Measurements from ENCODE around the gene GUSB. TPM values are rescaled to one million over a fixed set of nuclear protein-coding genes. Genes with fewer than 3 reads are reported as not detected.
"Not testable (repeated sequence)": the region's sequence is repeated elsewhere in the genome, so short reads cannot be mapped to it uniquely, and the experiment has no call there.

GUSB gene
- 33.0 and 33.7 TPM in 2 replicates for total RNA-seq (2014; rRNA removed; shearing (Covaris generic); ENCODE audit: low replicate concordance)

- peaks cover 32% of the 10 kb centered on the region for H3K79me2 ChIP-seq (ENCODE audit: low read length)
- 0 out of 2 replicates have a peak, but pooled peaks cover 3% of the 10 kb centered on the region for H4K20me1 ChIP-seq (ENCODE audit: insufficient read depth, low read depth, low read length)
- H3K9me3 ChIP-seq (ENCODE audit: low read length) = no peaks in the 10 kb centered on the region
- peaks cover 16% of the 10 kb centered on the region for H3K4me1 ChIP-seq (ENCODE audit: low read length)
- H3K36me3 ChIP-seq (ENCODE audit: insufficient read depth, low read length) = no peaks in the 10 kb centered on the region
- no peaks in the 10 kb centered on the region for H3K27me3 ChIP-seq (ENCODE audit: low read length)
- peak within 1 kb of the TSS; percentile 66 for H3K4me2 ChIP-seq (ENCODE audit: low read depth, low read length, poor library complexity, severe bottlenecking)
- H3K27ac ChIP-seq (ENCODE audit: low read length) = no peak within 1 kb of the TSS; the same call in 1 of the 2 replicates
- H3K9me2 ChIP-seq (replicated peaks; ENCODE audit: insufficient read depth, low read length) = no peaks in the 10 kb centered on the region
- peak within 1 kb of the TSS; percentile 95 for H3K9ac ChIP-seq (ENCODE audit: low read length)
- H3K4me3 ChIP-seq (ENCODE audit: low read length) = peak within 1 kb of the TSS; percentile 92
- H2AFZ ChIP-seq (ENCODE audit: low read length) = peak within 1 kb of the TSS; percentile 97
- DNase-seq = peak; percentile 97
These were observed at the start of gene GUSB for GRCh38 chr7:65981965-65982792. GUSB (minus strand) TSS chr7:65982213; CDS start chr7:65982183, 30 bp downstream.

GRCh38 chr7:66028342-66028741 is 46.3 kb upstream of the GUSB start:
- not testable (repeated sequence) for H3K4me1 ChIP-seq (ENCODE audit: low read length); DNase-seq; H3K4me2 ChIP-seq (ENCODE audit: low read depth, low read length, poor library complexity, severe bottlenecking); H3K27ac ChIP-seq (ENCODE audit: low read length); H3K27me3 ChIP-seq (ENCODE audit: low read length); H2AFZ ChIP-seq (ENCODE audit: low read length); H4K20me1 ChIP-seq (ENCODE audit: insufficient read depth, low read depth, low read length); H3K9me3 ChIP-seq (ENCODE audit: low read length); H3K9me2 ChIP-seq (replicated peaks; ENCODE audit: insufficient read depth, low read length); H3K4me3 ChIP-seq (ENCODE audit: low read length); H3K36me3 ChIP-seq (ENCODE audit: insufficient read depth, low read length); H3K9ac ChIP-seq (ENCODE audit: low read length); H3K79me2 ChIP-seq (ENCODE audit: low read length)

- no peaks in the 10 kb centered on the region for H4K20me1 ChIP-seq (ENCODE audit: insufficient read depth, low read depth, low read length)
- no peaks in the 10 kb centered on the region for H3K9me3 ChIP-seq (ENCODE audit: low read length)
- no peaks in the 10 kb centered on the region for H3K79me2 ChIP-seq (ENCODE audit: low read length)
- H3K36me3 ChIP-seq (ENCODE audit: insufficient read depth, low read length) = no peaks in the 10 kb centered on the region
- H3K9ac ChIP-seq (ENCODE audit: low read length) = no peak overlapping the region
- no peak overlapping the region for H3K4me3 ChIP-seq (ENCODE audit: low read length)
- H2AFZ ChIP-seq (ENCODE audit: low read length) = peak overlapping the region; percentile 18; the same call in 1 of the 2 replicates
- no peaks in the 10 kb centered on the region for H3K27me3 ChIP-seq (ENCODE audit: low read length)
- no peaks in the 10 kb centered on the region for H3K9me2 ChIP-seq (replicated peaks; ENCODE audit: insufficient read depth, low read length)
- H3K27ac ChIP-seq (ENCODE audit: low read length) = no peak overlapping the region
- no peaks in the 10 kb centered on the region for H3K4me1 ChIP-seq (ENCODE audit: low read length)
- DNase-seq = no peak
- no peak overlapping the region for H3K4me2 ChIP-seq (ENCODE audit: low read depth, low read length, poor library complexity, severe bottlenecking)
These were observed 34.1 kb upstream of the GUSB start for GRCh38 chr7:66016131-66016461.

GRCh38 chr7:66015440-66016130 is 33.6 kb upstream of the GUSB start:
- Histone ChIP-seq H2AFZ (ENCODE audit: low read length) (peak overlapping the region; percentile 18; the same call in 1 of the 2 replicates), H3K4me2 (ENCODE audit: low read depth, low read length, poor library complexity, severe bottlenecking) (no peak overlapping the region)

DNA sequence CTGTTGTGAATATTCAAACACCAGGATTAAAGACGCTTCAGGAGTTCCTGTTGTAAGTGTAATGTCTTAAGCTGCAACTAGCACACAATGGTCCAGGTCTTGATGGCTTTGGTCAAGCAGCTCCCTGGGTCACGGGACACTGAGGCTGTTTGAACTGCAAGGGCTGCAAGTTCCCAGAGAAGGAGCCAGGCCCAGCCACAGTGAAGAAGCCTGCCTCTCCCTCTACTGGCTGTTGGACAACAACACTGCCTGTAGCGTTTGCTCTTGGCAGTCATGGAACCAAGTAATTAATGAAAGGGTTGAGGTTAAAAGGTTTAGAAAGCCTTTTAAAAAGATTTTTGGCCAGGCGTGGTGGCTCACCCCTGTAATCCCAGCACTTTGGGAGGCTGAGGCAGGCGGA is 31.9 kb upstream of the GUSB start:
- H3K4me2 ChIP-seq (ENCODE audit: low read depth, low read length, poor library complexity, severe bottlenecking) = no peak overlapping the region
- H3K4me3 ChIP-seq (ENCODE audit: low read length) = no peak overlapping the region
- no peak overlapping the region for H3K9ac ChIP-seq (ENCODE audit: low read length)
- H3K4me1 ChIP-seq (ENCODE audit: low read length) = no peaks in the 10 kb centered on the region
- no peaks in the 10 kb centered on the region for H3K36me3 ChIP-seq (ENCODE audit: insufficient read depth, low read length)
- no peaks in the 10 kb centered on the region for H3K9me2 ChIP-seq (replicated peaks; ENCODE audit: insufficient read depth, low read length)
- no peaks in the 10 kb centered on the region for H3K9me3 ChIP-seq (ENCODE audit: low read length)
- no peaks in the 10 kb centered on the region for H3K27me3 ChIP-seq (ENCODE audit: low read length)
- peak overlapping the region; percentile 11; the same call in 1 of the 2 replicates for H2AFZ ChIP-seq (ENCODE audit: low read length)
- peak; percentile 54 for DNase-seq
- H3K27ac ChIP-seq (ENCODE audit: low read length) = no peak overlapping the region
- H3K79me2 ChIP-seq (ENCODE audit: low read length) = no peaks in the 10 kb centered on the region
- H4K20me1 ChIP-seq (ENCODE audit: insufficient read depth, low read depth, low read length) = no peaks in the 10 kb centered on the region

More at GRCh38 chr7:66015440-66016130, 33.6 kb upstream of the GUSB start:
- no peaks in the 10 kb centered on the region for H3K79me2 ChIP-seq (ENCODE audit: low read length)
- no peaks in the 10 kb centered on the region for H4K20me1 ChIP-seq (ENCODE audit: insufficient read depth, low read depth, low read length)
- H3K9me3 ChIP-seq (ENCODE audit: low read length) = no peaks in the 10 kb centered on the region
- DNase-seq = no peak
- no peak overlapping the region for H3K27ac ChIP-seq (ENCODE audit: low read length)
- no peaks in the 10 kb centered on the region for H3K4me1 ChIP-seq (ENCODE audit: low read length)
- no peak overlapping the region for H3K9ac ChIP-seq (ENCODE audit: low read length)
- H3K36me3 ChIP-seq (ENCODE audit: insufficient read depth, low read length) = no peaks in the 10 kb centered on the region
- H3K4me3 ChIP-seq (ENCODE audit: low read length) = no peak overlapping the region
- H3K27me3 ChIP-seq (ENCODE audit: low read length) = no peaks in the 10 kb centered on the region
- H3K9me2 ChIP-seq (replicated peaks; ENCODE audit: insufficient read depth, low read length) = no peaks in the 10 kb centered on the region

DNA sequence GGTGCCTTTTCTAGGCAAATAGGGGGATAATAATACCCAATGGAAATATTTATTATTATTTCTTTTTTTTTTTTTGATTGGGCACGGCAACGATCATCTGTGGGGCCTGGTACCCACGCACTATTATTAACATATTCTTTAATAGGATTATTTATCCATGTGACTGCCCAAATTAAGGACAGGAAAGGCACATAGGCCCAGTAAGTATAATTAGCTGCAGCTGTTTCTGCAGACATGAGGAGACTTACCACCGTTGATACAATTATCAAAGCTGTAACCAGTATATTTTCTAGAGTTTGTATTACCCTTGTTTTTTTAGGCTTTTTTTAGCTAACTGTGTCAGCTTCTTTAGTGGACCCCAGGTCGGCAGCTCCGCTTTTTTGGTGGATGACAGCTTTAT is 25.2 kb upstream of the GUSB start:
- H3K79me2 ChIP-seq (ENCODE audit: low read length) = no peaks in the 10 kb centered on the region
- DNase-seq = no peak
- H3K9ac ChIP-seq (ENCODE audit: low read length) = no peak overlapping the region
- no peaks in the 10 kb centered on the region for H3K9me2 ChIP-seq (replicated peaks; ENCODE audit: insufficient read depth, low read length)
- no peaks in the 10 kb centered on the region for H3K36me3 ChIP-seq (ENCODE audit: insufficient read depth, low read length)
- no peak overlapping the region for H3K4me3 ChIP-seq (ENCODE audit: low read length)
- H3K9me3 ChIP-seq (ENCODE audit: low read length) = no peaks in the 10 kb centered on the region
- no peaks in the 10 kb centered on the region for H3K27me3 ChIP-seq (ENCODE audit: low read length)
- H2AFZ ChIP-seq (ENCODE audit: low read length) = no peak overlapping the region
- H4K20me1 ChIP-seq (ENCODE audit: insufficient read depth, low read depth, low read length) = no peaks in the 10 kb centered on the region
- H3K27ac ChIP-seq (ENCODE audit: low read length) = no peak overlapping the region
- H3K4me1 ChIP-seq (ENCODE audit: low read length) = peaks cover 10% of the 10 kb centered on the region
- no peak overlapping the region for H3K4me2 ChIP-seq (ENCODE audit: low read depth, low read length, poor library complexity, severe bottlenecking)

GRCh38 chr7:66005115-66005671 is 23.2 kb upstream of the GUSB start:
- not testable (repeated sequence) for H3K27me3 ChIP-seq (ENCODE audit: low read length); H3K9me3 ChIP-seq (ENCODE audit: low read length); H3K4me2 ChIP-seq (ENCODE audit: low read depth, low read length, poor library complexity, severe bottlenecking); H3K9me2 ChIP-seq (replicated peaks; ENCODE audit: insufficient read depth, low read length); H2AFZ ChIP-seq (ENCODE audit: low read length); H3K27ac ChIP-seq (ENCODE audit: low read length); H3K79me2 ChIP-seq (ENCODE audit: low read length); H4K20me1 ChIP-seq (ENCODE audit: insufficient read depth, low read depth, low read length); H3K9ac ChIP-seq (ENCODE audit: low read length); H3K4me3 ChIP-seq (ENCODE audit: low read length); H3K36me3 ChIP-seq (ENCODE audit: insufficient read depth, low read length); DNase-seq
- H3K4me1 ChIP-seq (ENCODE audit: low read length) = peaks cover 10% of the 10 kb centered on the region

- not testable (repeated sequence) for H3K27me3 ChIP-seq (ENCODE audit: low read length); H3K9ac ChIP-seq (ENCODE audit: low read length); DNase-seq; H3K9me3 ChIP-seq (ENCODE audit: low read length); H3K9me2 ChIP-seq (replicated peaks; ENCODE audit: insufficient read depth, low read length); H2AFZ ChIP-seq (ENCODE audit: low read length); H3K4me3 ChIP-seq (ENCODE audit: low read length); H3K79me2 ChIP-seq (ENCODE audit: low read length); H3K27ac ChIP-seq (ENCODE audit: low read length); H3K36me3 ChIP-seq (ENCODE audit: insufficient read depth, low read length); H4K20me1 ChIP-seq (ENCODE audit: insufficient read depth, low read depth, low read length); H3K4me2 ChIP-seq (ENCODE audit: low read depth, low read length, poor library complexity, severe bottlenecking); H3K4me1 ChIP-seq (ENCODE audit: low read length)
These were observed 18.9 kb upstream of the GUSB start for GRCh38 chr7:66000823-66001417.

All from Karpas-422 (cell line).